A673 (cell line): ENCODE data around the gene HNRNPM. TPM values are rescaled to one million over a fixed set of nuclear protein-coding genes. Genes with fewer than 3 reads are reported as not detected.

Source experiments
- BruUV-seq: library from RNA; stranded (reverse); fragments of 400-500 nt; replicated peaks from 2 replicates; lab custom pipeline; 2021; lab: Mats Ljungman, UMichigan
- CTCF ChIA-PET: fragments of 300-600 bp; sonication (Branson Sonifier 250); formaldehyde crosslinking; loops from one replicate; lab custom pipeline; 2022; ENCODE audit warnings: antibody characterized with exemption; lab: Charles Lee
- POLR2A ChIA-PET: fragments of 300-600 bp; sonication (Branson Sonifier 250); formaldehyde crosslinking; loops from one replicate; lab custom pipeline; 2022; ENCODE audit warnings: antibody characterized with exemption; ENCODE audit not compliant: low non-redundant PET; lab: Charles Lee
- DNase-seq: peaks from one replicate; pipeline ENCODE4 v3.0.0-alpha.2; 2015; ENCODE audit warnings: low spot score
- H3K27ac ChIP-seq: fragments of 200-600 bp; sonication (generic); 2 replicates; pipeline ENCODE4 v1.5.1; 2016; ENCODE audit warnings: mixed run types, low read depth, mild to moderate bottlenecking, mixed read lengths, antibody characterized with exemption, low read length; ENCODE audit not compliant: poor library complexity, severe bottlenecking
- H3K27me3 ChIP-seq: fragments of 200-600 bp; sonication (generic); replicated peaks from 2 replicates; pipeline ENCODE4 v1.6.1; 2017; ENCODE audit warnings: mixed run types, low read depth, mild to moderate bottlenecking, mixed read lengths, antibody characterized with exemption, low read length; ENCODE audit not compliant: insufficient read depth, poor library complexity
- H3K36me3 ChIP-seq: fragments of 200-600 bp; sonication (generic); 2 replicates; pipeline ENCODE4 v1.6.1; 2016; ENCODE audit warnings: mixed run types, mild to moderate bottlenecking, mixed read lengths, antibody characterized with exemption, low read length; ENCODE audit not compliant: insufficient read depth, poor library complexity, severe bottlenecking
- H3K4me1 ChIP-seq: fragments of 200-600 bp; sonication (generic); 2 replicates; pipeline ENCODE4 v1.6.1; 2017; ENCODE audit warnings: mixed run types, mild to moderate bottlenecking, mixed read lengths, antibody characterized with exemption, low read length; ENCODE audit not compliant: insufficient read depth, poor library complexity, severe bottlenecking
- H3K4me3 ChIP-seq: fragments of 200-600 bp; sonication (generic); 2 replicates; pipeline ENCODE4 v1.5.1; 2016; ENCODE audit warnings: low read depth, mixed run types, mild to moderate bottlenecking, mixed read lengths, low read length; ENCODE audit not compliant: poor library complexity, severe bottlenecking
- H3K9me3 ChIP-seq: fragments of 200-600 bp; sonication (generic); 2 replicates; pipeline ENCODE4 v1.6.1; 2016; ENCODE audit warnings: mixed run types, low read depth, mild to moderate bottlenecking, mixed read lengths, antibody characterized with exemption, low read length; ENCODE audit not compliant: poor library complexity, severe bottlenecking
- CTCF ChIP-seq: fragments of 300-800, 200-600 bp; sonication (generic); conservative IDR thresholded peaks from 2 replicates; pipeline ENCODE4 v1.5.1; 2017; ENCODE audit warnings: low read depth, mild to moderate bottlenecking, antibody characterized with exemption, low read length, moderate library complexity, mixed read lengths
- EZH2 ChIP-seq: fragments of 200-600 bp; sonication (generic); IDR thresholded peaks from 2 replicates; pipeline ENCODE4 v1.6.1; 2017; ENCODE audit warnings: borderline replicate concordance, low read depth, mild to moderate bottlenecking, mixed read lengths, antibody characterized with exemption, low read length; ENCODE audit not compliant: poor library complexity, severe bottlenecking
- intact Hi-C: fragments of 100-400 bp; cut with micrococcal nuclease; formaldehyde crosslinking; loops from one replicate; pipeline ENCODE4 v1.10.0; 2022; ENCODE audit not compliant: unreplicated experiment
- total RNA-seq: library from RNA; stranded (reverse); gene quantifications from 2 replicates; pipeline ENCODE4 v1.2.3, GENCODE V29; 2021

HNRNPM gene
- total RNA-seq, 1 experiment from 2014 or later, result 436 TPM

GRCh38 chr19:8398311-8398771 is 46.4 kb upstream of the HNRNPM start:
- no peaks in the 10 kb centered on the region for H3K9me3 ChIP-seq
- H3K4me1 ChIP-seq, result peaks cover 7% of the 10 kb centered on the region
- no TSS peak for BruUV-seq
- intact Hi-C loops, result no loop called here
- no peak for TF ChIP-seq EZH2
- no peak for TF ChIP-seq CTCF
- no peaks in the 10 kb centered on the region for H3K36me3 ChIP-seq
- no peak overlapping the region for H3K27ac ChIP-seq
- H3K27me3 ChIP-seq, result no peaks in the 10 kb centered on the region
- no peak overlapping the region for H3K4me3 ChIP-seq
- DNase-seq, result no peak
- ChIA-PET CTCF (no interaction called here), POLR2A (no interaction called here)

- TF ChIP-seq CTCF, result no peak
- TF ChIP-seq EZH2, result no peak
- Histone ChIP-seq H3K4me3 (no peak overlapping the region), H3K27ac (no peak overlapping the region), H3K9me3 (no peaks in the 10 kb centered on the region), H3K4me1 (peaks cover 7% of the 10 kb centered on the region), H3K27me3 (no peaks in the 10 kb centered on the region), H3K36me3 (peaks cover 3% of the 10 kb centered on the region)
- intact Hi-C loops, result no loop called here
- CTCF ChIA-PET, result no interaction called here
- no peak for DNase-seq
- BruUV-seq, result no TSS peak
- POLR2A ChIA-PET, result no interaction called here
These were observed 45.0 kb upstream of the HNRNPM start for GRCh38 chr19:8399681-8400188.

GRCh38 chr19:8401981-8402411 is 42.8 kb upstream of the HNRNPM start:
- Histone ChIP-seq H3K4me3 (no peak overlapping the region), H3K9me3 (no peaks in the 10 kb centered on the region), H3K27me3 (no peaks in the 10 kb centered on the region), H3K36me3 (peaks cover 3% of the 10 kb centered on the region), H3K4me1 (peaks cover 4% of the 10 kb centered on the region), H3K27ac (no peak overlapping the region)
- POLR2A ChIA-PET, result no interaction called here
- DNase-seq, result no peak
- BruUV-seq, result no TSS peak
- CTCF ChIA-PET, result interaction anchor here (0.7 kb wide), 1 partner anchor 134 kb away, joined by 4 read pairs; no protein-coding TSS in a partner anchor
- TF ChIP-seq EZH2 (no peak), CTCF (no peak)
- intact Hi-C loops, result no loop called here
